Measurements from ENCODE around the gene GNG11. TPM values are rescaled to one million over a fixed set of nuclear protein-coding genes. Genes with fewer than 3 reads are reported as not detected.

GNG11 gene
- total RNA-seq, 1 donor from 2014 or later, result 6.7 TPM

DNA sequence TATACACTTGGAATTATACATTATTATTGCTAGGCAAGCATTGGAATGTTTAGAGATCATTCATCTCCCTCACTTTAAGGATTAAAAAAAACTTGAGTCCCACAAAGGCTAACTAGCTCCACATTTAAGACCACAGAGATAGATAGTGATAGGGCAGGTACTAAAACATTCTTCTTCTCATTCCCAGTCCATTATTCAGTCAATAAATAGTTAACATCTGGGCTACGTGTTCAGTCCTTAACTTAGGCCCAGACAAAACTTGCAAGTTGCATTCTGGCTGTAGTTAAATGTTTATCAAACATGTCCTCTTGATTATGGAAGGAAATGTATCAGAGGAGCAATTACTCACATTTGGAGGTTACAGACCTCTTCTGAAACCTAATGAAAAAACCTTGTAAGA is 2.4 kb downstream of the GNG11 start:
- no peak for DNase-seq (ENCODE audit: extremely low spot score, unreplicated experiment)
- Mint-ChIP-seq H3K27ac (no peak overlapping the region), H3K9me3 (no peaks in the 10 kb centered on the region), H3K36me3 (peaks cover 5% of the 10 kb centered on the region), H3K4me1 (ENCODE audit: unreplicated experiment) (peaks cover 17% of the 10 kb centered on the region), H3K27me3 (peaks cover 28% of the 10 kb centered on the region), H3K4me3 (peak overlapping the region; percentile 66)
- TF ChIP-seq, protein P1, sequence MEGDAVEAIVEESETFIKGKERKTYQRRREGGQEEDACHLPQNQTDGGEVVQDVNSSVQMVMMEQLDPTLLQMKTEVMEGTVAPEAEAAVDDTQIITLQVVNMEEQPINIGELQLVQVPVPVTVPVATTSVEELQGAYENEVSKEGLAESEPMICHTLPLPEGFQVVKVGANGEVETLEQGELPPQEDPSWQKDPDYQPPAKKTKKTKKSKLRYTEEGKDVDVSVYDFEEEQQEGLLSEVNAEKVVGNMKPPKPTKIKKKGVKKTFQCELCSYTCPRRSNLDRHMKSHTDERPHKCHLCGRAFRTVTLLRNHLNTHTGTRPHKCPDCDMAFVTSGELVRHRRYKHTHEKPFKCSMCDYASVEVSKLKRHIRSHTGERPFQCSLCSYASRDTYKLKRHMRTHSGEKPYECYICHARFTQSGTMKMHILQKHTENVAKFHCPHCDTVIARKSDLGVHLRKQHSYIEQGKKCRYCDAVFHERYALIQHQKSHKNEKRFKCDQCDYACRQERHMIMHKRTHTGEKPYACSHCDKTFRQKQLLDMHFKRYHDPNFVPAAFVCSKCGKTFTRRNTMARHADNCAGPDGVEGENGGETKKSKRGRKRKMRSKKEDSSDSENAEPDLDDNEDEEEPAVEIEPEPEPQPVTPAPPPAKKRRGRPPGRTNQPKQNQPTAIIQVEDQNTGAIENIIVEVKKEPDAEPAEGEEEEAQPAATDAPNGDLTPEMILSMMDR (conservative IDR thresholded peaks at IDR 0.05), result no peak

DNA sequence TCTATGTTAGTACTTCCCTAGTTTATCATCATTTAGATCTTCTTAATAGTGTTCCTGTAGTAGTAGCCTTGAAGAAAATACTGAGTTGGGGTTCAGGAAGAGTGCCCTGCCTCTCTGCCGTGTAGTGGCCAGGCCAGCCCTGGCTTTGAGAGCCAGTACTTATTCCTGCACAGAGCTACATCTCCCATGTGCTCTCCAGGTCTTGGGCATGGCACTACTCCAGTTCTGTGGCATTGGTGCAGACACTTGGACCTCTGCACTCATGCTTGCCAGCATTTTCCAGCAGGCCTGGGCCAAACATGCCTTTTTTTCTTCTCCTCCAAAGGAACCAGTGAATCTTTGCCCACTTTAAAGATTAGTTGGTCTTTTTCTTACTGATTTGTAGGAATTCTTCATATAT is 5.3 kb downstream of the GNG11 start:
- H3K4me1 Mint-ChIP-seq (ENCODE audit: unreplicated experiment), result peaks cover 7% of the 10 kb centered on the region

DNA sequence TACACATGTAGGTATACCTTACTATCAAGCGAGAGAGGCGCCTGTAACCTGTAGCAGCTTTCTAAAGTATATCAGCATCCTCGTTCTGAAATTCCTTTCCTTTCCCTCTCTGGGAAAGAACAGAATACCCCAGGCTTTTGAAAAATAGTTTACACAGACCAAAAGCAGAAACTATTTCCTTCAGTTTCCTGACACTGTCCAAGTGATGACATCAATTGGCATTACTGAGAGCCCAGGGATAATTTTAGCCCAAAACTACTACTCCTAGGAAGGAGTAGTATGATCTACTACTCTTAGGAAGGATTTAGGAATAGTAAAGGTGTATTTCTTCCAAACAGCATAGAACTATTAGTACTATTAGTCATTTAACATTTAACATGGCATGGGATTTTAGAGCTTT is 6.0 kb downstream of the GNG11 start:
- Mint-ChIP-seq H3K27ac (no peak overlapping the region), H3K36me3 (peaks cover 5% of the 10 kb centered on the region), H3K4me1 (ENCODE audit: unreplicated experiment) (peaks cover 7% of the 10 kb centered on the region), H3K4me3 (no peak overlapping the region), H3K27me3 (peaks cover 20% of the 10 kb centered on the region), H3K9me3 (no peaks in the 10 kb centered on the region)
- no peak for DNase-seq (ENCODE audit: extremely low spot score, unreplicated experiment)
- TF ChIP-seq, protein P1 (conservative IDR thresholded peaks at IDR 0.05), result no peak

More for the DNA sequence above, 5.3 kb downstream of the GNG11 start:
- no peak overlapping the region for H3K4me3 Mint-ChIP-seq
- no peak overlapping the region for H3K27ac Mint-ChIP-seq
- H3K36me3 Mint-ChIP-seq, result peaks cover 5% of the 10 kb centered on the region
- no peak for DNase-seq (ENCODE audit: extremely low spot score, unreplicated experiment)
- no peaks in the 10 kb centered on the region for H3K9me3 Mint-ChIP-seq
- TF ChIP-seq, protein P1 (conservative IDR thresholded peaks at IDR 0.05), result no peak
- H3K27me3 Mint-ChIP-seq, result peaks cover 23% of the 10 kb centered on the region

DNA sequence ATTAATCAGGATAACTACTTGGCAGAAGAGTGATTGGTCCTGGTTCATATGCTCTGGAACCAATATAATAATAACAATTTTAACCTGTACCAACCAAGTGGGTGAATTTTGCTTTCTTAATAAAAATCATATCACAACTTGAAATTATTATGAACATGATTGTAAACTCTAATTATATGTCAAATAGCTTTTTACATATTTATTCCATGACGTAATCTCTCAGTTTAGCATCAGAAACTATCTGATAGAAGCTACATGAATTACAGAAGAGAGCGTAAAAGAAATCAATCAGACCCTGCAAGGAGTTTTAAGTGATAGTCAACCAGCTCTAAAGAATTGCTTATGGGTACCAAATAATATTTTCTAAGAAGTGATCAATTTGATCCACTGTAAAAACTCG is 10.1 kb downstream of the GNG11 start:
- Mint-ChIP-seq H3K27ac (no peak overlapping the region), H3K4me1 (ENCODE audit: unreplicated experiment) (no peaks in the 10 kb centered on the region), H3K9me3 (no peaks in the 10 kb centered on the region), H3K36me3 (no peaks in the 10 kb centered on the region), H3K4me3 (no peak overlapping the region), H3K27me3 (peaks cover 14% of the 10 kb centered on the region)
- TF ChIP-seq, protein P1 (conservative IDR thresholded peaks at IDR 0.05), result no peak
- no peak for DNase-seq (ENCODE audit: extremely low spot score, unreplicated experiment)

DNA sequence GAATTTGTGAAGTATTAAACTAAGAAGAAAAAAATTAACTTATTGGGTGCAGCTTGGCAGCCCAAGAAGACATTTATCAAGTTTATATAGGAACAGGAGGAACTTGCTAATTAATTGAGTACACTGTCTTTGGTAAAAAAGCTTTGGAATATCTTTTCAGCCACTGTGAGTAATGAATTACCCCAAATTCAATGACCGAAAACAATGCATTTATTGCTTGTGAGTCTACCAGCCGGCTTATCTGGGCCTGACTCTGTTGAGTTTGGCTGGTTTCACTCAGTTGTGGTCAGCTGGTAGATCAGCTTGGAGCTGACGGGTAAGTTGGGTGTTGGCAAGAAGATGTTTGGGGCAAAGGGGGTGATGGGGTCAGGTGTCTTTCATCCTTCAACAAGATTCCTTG is 11.6 kb downstream of the GNG11 start:
- DNase-seq (ENCODE audit: extremely low spot score, unreplicated experiment), result no peak
- peaks cover 19% of the 10 kb centered on the region for H3K27me3 Mint-ChIP-seq
- TF ChIP-seq, protein P1 (conservative IDR thresholded peaks at IDR 0.05), result no peak
- H3K4me1 Mint-ChIP-seq (ENCODE audit: unreplicated experiment), result no peaks in the 10 kb centered on the region
- H3K36me3 Mint-ChIP-seq, result no peaks in the 10 kb centered on the region
- H3K4me3 Mint-ChIP-seq, result no peak overlapping the region
- no peaks in the 10 kb centered on the region for H3K9me3 Mint-ChIP-seq
- H3K27ac Mint-ChIP-seq, result no peak overlapping the region

DNA sequence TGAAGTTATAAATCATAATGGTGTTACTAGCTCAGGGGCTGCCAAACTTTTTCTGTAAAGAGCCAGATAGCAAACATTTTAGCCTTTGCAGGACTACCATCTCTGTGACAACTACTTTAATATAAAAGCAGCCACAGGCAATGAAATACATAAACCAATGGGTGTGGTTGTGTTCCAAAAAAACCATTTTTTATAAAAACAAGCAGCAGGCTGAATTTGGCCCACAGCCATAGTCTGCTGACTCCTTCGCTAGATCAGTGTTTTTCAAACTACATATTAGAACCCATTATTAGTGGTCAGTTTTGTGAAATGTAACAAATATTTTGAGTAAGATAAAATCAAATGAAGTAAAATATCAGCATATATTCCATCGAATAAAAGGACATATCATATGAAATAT is 13.6 kb downstream of the GNG11 start:
- Mint-ChIP-seq H3K27ac (no peak overlapping the region), H3K27me3 (peaks cover 26% of the 10 kb centered on the region), H3K4me1 (ENCODE audit: unreplicated experiment) (peaks cover 6% of the 10 kb centered on the region), H3K9me3 (no peaks in the 10 kb centered on the region), H3K4me3 (no peak overlapping the region), H3K36me3 (no peaks in the 10 kb centered on the region)
- DNase-seq (ENCODE audit: extremely low spot score, unreplicated experiment), result no peak
- TF ChIP-seq, protein P1 (conservative IDR thresholded peaks at IDR 0.05), result no peak

Data from type B pancreatic cell (in vitro differentiated cells).